ENCODE measurements around the gene MAP4K3. TPM values are rescaled to one million over a fixed set of nuclear protein-coding genes. Genes with fewer than 3 reads are reported as not detected.

Gene MAP4K3
- total RNA-seq, 3 donors from 2014 or later = 56.2 to 101 (median 69.8) TPM

DNA sequence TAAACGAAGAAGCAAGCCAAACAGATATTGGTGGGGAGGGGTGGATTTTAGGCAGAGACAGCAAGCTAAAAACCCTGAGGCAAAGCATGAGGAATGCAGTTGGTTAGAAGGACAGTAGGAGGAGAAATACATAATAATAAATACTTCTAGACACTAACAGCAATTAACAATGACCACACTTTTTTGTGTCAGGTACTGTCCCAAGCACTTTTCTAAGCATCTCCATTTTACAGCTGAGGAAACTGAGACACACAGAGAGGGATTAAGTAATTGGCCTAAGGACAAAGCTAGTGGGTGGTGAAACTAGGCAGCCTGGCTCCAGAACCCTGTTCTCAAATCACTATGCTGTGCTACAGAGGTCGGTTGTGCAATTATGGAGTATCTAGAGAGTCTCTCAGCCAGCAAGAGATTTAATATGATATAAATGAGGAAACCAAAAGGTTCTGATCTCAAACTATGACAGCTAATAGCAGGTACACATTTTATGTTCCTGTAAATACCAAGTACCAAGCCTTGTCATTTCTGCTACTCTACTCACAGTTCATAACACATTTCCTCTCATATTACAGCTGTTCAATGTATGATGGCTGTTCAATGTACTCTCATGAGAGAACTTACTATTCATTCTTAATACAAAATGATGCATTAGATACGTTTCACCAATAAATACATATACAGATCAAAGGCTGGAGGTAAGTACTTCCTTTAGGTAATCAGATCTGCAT, 5.3 kb downstream of the MAP4K3 start:
- no peak for DNase-seq (ENCODE audit: low spot score in 2 of 2)
- Histone ChIP-seq H3K27ac (peak overlapping the region; percentile 41 to 43), H3K27me3 (no peaks in the 10 kb centered on the region), H3K9me3 (no peaks in the 10 kb centered on the region), H3K36me3 (no peaks in the 10 kb centered on the region), H3K4me1 (peaks cover 0 to 22% of the 10 kb centered on the region in 2 donors), H3K4me3 (no peak overlapping the region)
- intact Hi-C loops (cut with DNase I; ENCODE audit: low total_unique reads) = loop anchor here (10.0 kb wide), 1 partner anchor 1127 kb away; no protein-coding TSS in a partner anchor
- TF ChIP-seq POLR2AphosphoS5 (IDR thresholded peaks at IDR 0.05) = no peak
- no peak for TF ChIP-seq POLR2A (IDR thresholded peaks at IDR 0.05)
- TF ChIP-seq, protein P1, sequence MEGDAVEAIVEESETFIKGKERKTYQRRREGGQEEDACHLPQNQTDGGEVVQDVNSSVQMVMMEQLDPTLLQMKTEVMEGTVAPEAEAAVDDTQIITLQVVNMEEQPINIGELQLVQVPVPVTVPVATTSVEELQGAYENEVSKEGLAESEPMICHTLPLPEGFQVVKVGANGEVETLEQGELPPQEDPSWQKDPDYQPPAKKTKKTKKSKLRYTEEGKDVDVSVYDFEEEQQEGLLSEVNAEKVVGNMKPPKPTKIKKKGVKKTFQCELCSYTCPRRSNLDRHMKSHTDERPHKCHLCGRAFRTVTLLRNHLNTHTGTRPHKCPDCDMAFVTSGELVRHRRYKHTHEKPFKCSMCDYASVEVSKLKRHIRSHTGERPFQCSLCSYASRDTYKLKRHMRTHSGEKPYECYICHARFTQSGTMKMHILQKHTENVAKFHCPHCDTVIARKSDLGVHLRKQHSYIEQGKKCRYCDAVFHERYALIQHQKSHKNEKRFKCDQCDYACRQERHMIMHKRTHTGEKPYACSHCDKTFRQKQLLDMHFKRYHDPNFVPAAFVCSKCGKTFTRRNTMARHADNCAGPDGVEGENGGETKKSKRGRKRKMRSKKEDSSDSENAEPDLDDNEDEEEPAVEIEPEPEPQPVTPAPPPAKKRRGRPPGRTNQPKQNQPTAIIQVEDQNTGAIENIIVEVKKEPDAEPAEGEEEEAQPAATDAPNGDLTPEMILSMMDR (IDR thresholded peaks at IDR 0.05) = no peak

DNA sequence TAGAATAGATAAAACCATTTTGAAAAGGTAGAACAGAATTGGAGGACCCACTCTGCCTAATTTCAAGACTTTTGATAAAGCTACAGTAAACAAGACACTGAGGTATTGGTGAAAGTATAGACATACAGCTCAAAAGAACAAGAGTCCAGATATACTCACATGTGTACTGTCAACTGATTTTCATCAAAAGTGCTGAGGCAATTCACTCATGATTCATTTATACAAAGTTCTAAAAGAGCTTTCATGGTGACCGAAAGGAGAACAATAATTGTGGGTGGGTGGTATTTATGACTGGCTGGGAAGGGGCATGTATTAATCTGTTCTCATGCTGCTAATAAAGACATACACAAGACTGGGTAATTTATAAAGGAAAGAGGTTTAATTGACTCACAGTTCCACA, 7.3 kb downstream of the MAP4K3 start:
- Histone ChIP-seq H3K4me3 (no peak overlapping the region), H3K9me3 (no peaks in the 10 kb centered on the region), H3K27me3 (no peaks in the 10 kb centered on the region), H3K4me1 (peaks cover 0 to 22% of the 10 kb centered on the region in 2 donors), H3K36me3 (no peaks in the 10 kb centered on the region), H3K27ac (no peak overlapping the region)
- no peak for DNase-seq (ENCODE audit: low spot score in 2 of 2)
- intact Hi-C loops (cut with DNase I; ENCODE audit: low total_unique reads) = loop anchor here (10.0 kb wide), 1 partner anchor 1125 kb away; no protein-coding TSS in a partner anchor
- TF ChIP-seq POLR2AphosphoS5 (IDR thresholded peaks at IDR 0.05) (no peak), POLR2A (IDR thresholded peaks at IDR 0.05) (no peak)
- TF ChIP-seq, protein P1 (IDR thresholded peaks at IDR 0.05) = no peak

DNA sequence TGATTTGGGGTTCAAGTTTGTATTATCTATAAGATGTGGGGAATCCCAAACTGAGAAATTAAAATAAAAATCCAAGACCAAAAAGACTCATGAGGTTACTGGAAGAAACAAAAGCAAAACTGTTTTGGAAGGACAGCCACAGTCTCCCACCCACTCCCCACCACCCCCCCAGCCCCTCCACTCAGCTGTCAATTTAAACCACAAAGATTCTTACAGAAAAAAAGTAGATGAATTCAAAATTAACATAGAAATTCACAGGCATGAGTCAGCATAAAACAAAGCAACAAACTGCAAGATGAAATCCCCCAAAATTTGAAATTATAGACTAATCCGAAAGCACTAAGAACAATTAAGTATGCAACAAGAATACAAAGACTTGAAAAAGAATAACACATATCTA, 12.1 kb downstream of the MAP4K3 start:
- no peak for TF ChIP-seq POLR2A (IDR thresholded peaks at IDR 0.05)
- TF ChIP-seq, protein P1 (IDR thresholded peaks at IDR 0.05) = no peak
- TF ChIP-seq POLR2AphosphoS5 (IDR thresholded peaks at IDR 0.05) = no peak
- Histone ChIP-seq H3K4me1 (no peaks in the 10 kb centered on the region), H3K27me3 (no peaks in the 10 kb centered on the region)

DNA sequence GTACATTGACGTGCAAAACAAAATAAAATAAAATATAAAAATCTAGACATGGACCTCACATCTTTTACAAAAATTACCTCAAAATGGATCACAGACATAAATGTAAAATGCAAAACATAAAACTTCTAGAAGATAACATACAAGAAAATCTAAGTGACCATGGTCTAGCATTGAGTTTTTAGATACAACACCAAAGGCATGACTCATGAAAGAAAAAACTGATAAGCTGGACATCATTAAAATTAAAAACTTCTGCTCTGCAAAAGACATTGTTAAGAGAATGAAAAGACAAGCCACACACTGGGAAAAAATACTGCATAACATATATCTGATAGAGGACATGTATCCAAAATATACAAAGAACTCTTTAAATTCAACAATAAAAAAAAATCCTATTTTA, 14.4 kb downstream of the MAP4K3 start:
- TF ChIP-seq POLR2AphosphoS5 (IDR thresholded peaks at IDR 0.05) = no peak
- TF ChIP-seq POLR2A (IDR thresholded peaks at IDR 0.05) = no peak
- TF ChIP-seq, protein P1 (IDR thresholded peaks at IDR 0.05) = no peak
- no peaks in the 10 kb centered on the region for H3K36me3 ChIP-seq
- H3K27me3 ChIP-seq = no peaks in the 10 kb centered on the region
- no peak for DNase-seq (ENCODE audit: low spot score in 2 of 2)
- no peak overlapping the region for H3K4me3 ChIP-seq
- intact Hi-C loops (cut with DNase I; ENCODE audit: low total_unique reads) = no loop called here
- H3K9me3 ChIP-seq = no peaks in the 10 kb centered on the region
- H3K4me1 ChIP-seq = no peaks in the 10 kb centered on the region
- H3K27ac ChIP-seq = no peak overlapping the region

More for the DNA sequence above, 12.1 kb downstream of the MAP4K3 start:
- no peak for DNase-seq (ENCODE audit: low spot score in 2 of 2)
- intact Hi-C loops (cut with DNase I; ENCODE audit: low total_unique reads) = no loop called here
- Histone ChIP-seq H3K27ac (no peak overlapping the region), H3K36me3 (no peaks in the 10 kb centered on the region), H3K9me3 (no peaks in the 10 kb centered on the region), H3K4me3 (no peak overlapping the region)

DNA sequence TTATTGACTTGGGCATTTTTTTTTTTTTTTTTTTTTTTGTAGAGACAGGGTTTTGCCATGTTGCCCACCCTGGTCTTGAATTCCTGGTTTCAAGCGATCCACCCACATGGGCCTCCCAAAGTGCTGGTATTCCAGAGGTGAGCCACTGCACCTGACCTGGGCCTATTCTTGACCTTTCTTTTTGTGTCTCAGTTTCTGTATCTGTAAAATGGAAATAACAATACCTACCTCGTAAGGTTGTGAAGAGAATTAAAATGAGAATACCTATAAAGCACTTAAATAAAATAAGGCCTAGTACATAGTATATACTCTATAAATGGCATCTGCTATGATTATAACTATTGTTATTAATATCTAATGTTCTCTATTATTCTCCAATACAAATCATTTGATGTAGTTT, 15.7 kb downstream of the MAP4K3 start:
- intact Hi-C loops (cut with DNase I; ENCODE audit: low total_unique reads) = no loop called here
- Histone ChIP-seq H3K27ac (no peak overlapping the region), H3K27me3 (no peaks in the 10 kb centered on the region), H3K9me3 (no peaks in the 10 kb centered on the region), H3K4me3 (no peak overlapping the region), H3K36me3 (no peaks in the 10 kb centered on the region), H3K4me1 (peaks cover 0 to under 1% of the 10 kb centered on the region in 2 donors)
- TF ChIP-seq, protein P1 (IDR thresholded peaks at IDR 0.05) = no peak
- TF ChIP-seq POLR2AphosphoS5 (IDR thresholded peaks at IDR 0.05) = no peak
- TF ChIP-seq POLR2A (IDR thresholded peaks at IDR 0.05) = no peak
- no peak for DNase-seq (ENCODE audit: low spot score in 2 of 2)

Data from breast epithelium (tissue), 4 donors.